ENCODE measurements around the gene SEPTIN1.

The SEPTIN1 gene

GRCh38 chr16:30394592-30395154, 12.3 kb upstream of the SEPTIN1 start:
- H3K4me3 ChIP-seq = peak overlapping the region; percentile 69 to 81
- intact Hi-C loops (cut with DNase I; ENCODE audit: low total_unique reads) = loop anchor here (2.0 kb wide), 1 partner anchor 16 kb away; no protein-coding TSS in a partner anchor
- peaks cover 0 to 17% (median 17%) of the 10 kb centered on the region in 3 donors for H3K36me3 ChIP-seq
- TF ChIP-seq, protein P1, sequence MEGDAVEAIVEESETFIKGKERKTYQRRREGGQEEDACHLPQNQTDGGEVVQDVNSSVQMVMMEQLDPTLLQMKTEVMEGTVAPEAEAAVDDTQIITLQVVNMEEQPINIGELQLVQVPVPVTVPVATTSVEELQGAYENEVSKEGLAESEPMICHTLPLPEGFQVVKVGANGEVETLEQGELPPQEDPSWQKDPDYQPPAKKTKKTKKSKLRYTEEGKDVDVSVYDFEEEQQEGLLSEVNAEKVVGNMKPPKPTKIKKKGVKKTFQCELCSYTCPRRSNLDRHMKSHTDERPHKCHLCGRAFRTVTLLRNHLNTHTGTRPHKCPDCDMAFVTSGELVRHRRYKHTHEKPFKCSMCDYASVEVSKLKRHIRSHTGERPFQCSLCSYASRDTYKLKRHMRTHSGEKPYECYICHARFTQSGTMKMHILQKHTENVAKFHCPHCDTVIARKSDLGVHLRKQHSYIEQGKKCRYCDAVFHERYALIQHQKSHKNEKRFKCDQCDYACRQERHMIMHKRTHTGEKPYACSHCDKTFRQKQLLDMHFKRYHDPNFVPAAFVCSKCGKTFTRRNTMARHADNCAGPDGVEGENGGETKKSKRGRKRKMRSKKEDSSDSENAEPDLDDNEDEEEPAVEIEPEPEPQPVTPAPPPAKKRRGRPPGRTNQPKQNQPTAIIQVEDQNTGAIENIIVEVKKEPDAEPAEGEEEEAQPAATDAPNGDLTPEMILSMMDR (IDR thresholded peaks at IDR 0.05) = no peak
- peaks cover 0 to 22% (median 19%) of the 10 kb centered on the region in 4 donors for H3K4me1 ChIP-seq
- H3K27me3 ChIP-seq = no peaks in the 10 kb centered on the region
- no peaks in the 10 kb centered on the region for H3K9me3 ChIP-seq
- DNase-seq = no peak
- H3K27ac ChIP-seq = peak overlapping the region; percentile 79 to 83

GRCh38 chr16:30383521-30383920, 1.2 kb upstream of the SEPTIN1 start:
- no peaks in the 10 kb centered on the region for H3K36me3 ChIP-seq
- H3K9me3 ChIP-seq = no peaks in the 10 kb centered on the region
- no peak for DNase-seq
- H3K4me3 ChIP-seq = no peak overlapping the region
- TF ChIP-seq, protein P1 (IDR thresholded peaks at IDR 0.05) = no peak
- peaks cover 0 to 13% (median 8%) of the 10 kb centered on the region in 4 donors for H3K4me1 ChIP-seq
- intact Hi-C loops (cut with DNase I; ENCODE audit: low total_unique reads) = no loop called here
- no peaks in the 10 kb centered on the region for H3K27me3 ChIP-seq
- no peak overlapping the region for H3K27ac ChIP-seq

DNA sequence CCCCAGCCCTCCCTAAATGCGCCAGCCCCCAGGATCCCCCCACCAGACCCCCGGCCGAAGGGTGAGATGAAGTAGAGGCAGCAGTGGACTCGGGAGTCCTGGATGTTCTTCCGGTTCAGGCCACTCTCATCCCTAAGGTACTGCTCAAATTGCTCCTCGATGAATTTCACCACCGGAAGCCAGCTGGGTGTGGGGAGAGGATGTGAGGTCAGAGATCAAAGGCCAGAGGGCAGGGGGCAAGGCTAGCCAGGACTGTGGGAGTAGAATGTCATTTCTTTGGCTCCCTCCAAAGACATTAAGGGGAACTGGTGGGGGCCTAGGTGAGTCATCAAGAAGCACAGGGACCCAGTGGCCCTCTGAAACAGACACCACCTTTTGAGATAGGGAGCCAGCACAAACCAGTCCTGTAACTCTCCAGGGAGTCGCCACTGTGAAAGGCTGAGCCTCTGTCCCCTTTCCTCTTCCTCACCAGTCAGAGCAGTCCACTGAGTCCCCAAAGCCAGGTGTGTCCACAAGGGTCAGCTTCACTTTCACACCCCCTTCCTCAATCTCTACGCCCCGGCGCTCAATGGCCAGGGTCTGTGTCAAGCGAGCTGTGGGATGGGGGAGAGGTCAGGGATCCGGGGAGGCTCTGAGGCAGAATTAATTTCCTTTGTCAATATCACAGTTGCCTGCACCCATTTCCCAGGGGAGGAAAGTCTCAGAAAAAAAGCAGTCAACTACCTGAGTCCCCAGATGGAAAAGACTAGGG, 895 bp downstream of the SEPTIN1 start:
- H3K4me1 ChIP-seq = peaks cover 0 to 24% (median 15%) of the 10 kb centered on the region in 4 donors
- no peak overlapping the region for H3K4me3 ChIP-seq
- no peak overlapping the region for H3K27ac ChIP-seq
- no peak for DNase-seq
- TF ChIP-seq, protein P1 (IDR thresholded peaks at IDR 0.05) = no peak
- intact Hi-C loops (cut with DNase I; ENCODE audit: low total_unique reads) = no loop called here
- no peaks in the 10 kb centered on the region for H3K9me3 ChIP-seq
- no peaks in the 10 kb centered on the region for H3K36me3 ChIP-seq
- no peaks in the 10 kb centered on the region for H3K27me3 ChIP-seq

DNA sequence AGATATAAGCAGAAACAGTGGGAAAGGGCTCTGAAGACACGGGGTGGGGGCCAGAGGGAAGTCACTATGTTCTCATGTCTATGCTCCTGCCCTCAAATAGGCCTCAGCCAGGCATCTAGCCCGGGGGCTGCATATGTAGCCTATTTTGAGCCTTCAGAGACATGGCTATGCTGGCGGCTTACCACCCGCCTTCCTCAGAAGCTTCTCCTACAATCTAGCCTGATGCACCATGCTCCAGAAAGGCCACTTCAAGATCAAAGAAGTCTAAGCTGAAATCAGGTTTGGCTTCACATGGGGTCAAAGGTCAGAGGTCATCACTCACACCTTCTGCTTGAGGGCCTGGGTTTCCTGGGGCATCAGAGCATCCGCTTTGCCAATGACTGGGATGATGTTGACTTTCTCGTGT, 1.6 kb downstream of the SEPTIN1 start:
- Histone ChIP-seq H3K36me3 (no peaks in the 10 kb centered on the region), H3K27me3 (no peaks in the 10 kb centered on the region), H3K9me3 (no peaks in the 10 kb centered on the region), H3K4me1 (peaks cover 0 to 26% (median 15%) of the 10 kb centered on the region in 4 donors), H3K27ac (no peak overlapping the region), H3K4me3 (no peak overlapping the region)
- TF ChIP-seq, protein P1 (IDR thresholded peaks at IDR 0.05) = no peak
- intact Hi-C loops (cut with DNase I; ENCODE audit: low total_unique reads) = no loop called here
- no peak for DNase-seq

DNA sequence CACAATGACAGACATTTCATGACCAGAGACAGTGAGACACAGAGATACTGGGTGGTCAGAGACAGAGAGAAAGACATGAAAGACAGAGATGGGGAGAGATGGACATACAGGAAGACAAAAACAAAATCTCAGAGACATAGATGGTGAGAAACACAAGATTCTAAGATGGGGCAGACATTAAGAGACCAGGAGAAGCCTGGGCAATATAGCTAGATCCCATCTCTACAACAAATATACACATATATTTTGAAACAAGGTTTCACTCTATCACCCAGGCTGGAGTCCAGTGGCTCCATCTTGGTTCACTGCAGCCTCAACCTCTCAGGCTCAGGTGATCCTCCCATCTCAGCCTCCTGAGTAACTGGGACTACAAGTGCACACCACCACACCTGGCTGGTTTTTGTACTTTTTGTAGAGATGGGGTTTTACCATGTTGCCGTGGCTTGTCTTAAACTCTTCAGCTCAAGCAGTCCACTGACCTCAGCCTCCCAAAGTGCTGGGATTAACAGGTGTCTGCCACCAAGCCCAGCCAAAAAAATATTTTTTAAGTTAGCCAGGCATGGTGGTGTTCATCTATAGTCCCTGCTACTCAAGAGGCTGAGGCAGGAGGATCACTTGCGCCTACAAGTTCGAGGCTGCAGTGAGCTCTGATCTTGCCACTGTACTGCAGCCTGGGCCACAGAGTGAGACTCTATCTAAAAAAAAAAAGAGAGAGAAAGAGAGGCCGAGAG, 2.1 kb downstream of the SEPTIN1 start:
- H3K27ac ChIP-seq = no peak overlapping the region
- peaks cover 0 to 26% (median 15%) of the 10 kb centered on the region in 4 donors for H3K4me1 ChIP-seq
- no peak for DNase-seq
- intact Hi-C loops (cut with DNase I; ENCODE audit: low total_unique reads) = no loop called here
- no peak overlapping the region for H3K4me3 ChIP-seq
- TF ChIP-seq, protein P1 (IDR thresholded peaks at IDR 0.05) = no peak
- H3K9me3 ChIP-seq = no peaks in the 10 kb centered on the region
- H3K27me3 ChIP-seq = no peaks in the 10 kb centered on the region
- no peaks in the 10 kb centered on the region for H3K36me3 ChIP-seq

All from tibial artery (tissue), 4 donors.